ENCODE data around the gene IFT43. TPM values are rescaled to one million over a fixed set of nuclear protein-coding genes. Genes with fewer than 3 reads are reported as not detected.

IFT43 gene
- polyA plus RNA-seq, 1 experiment: 41.4 TPM

GRCh38 chr14:76097547-76097946 lies 112.0 kb downstream of the IFT43 start:
- Histone ChIP-seq H3K27me3 (ENCODE audit: control insufficient read depth, insufficient read depth, low read length) (peaks cover 20% of the 10 kb centered on the region), H3K27ac (ENCODE audit: low read depth, low read length) (no peak overlapping the region), H3K4me3 (ENCODE audit: low read depth, low read length) (no peak overlapping the region), H3K9me3 (ENCODE audit: control insufficient read depth, insufficient read depth, low read length) (no peaks in the 10 kb centered on the region; the same call in 1 of the 2 replicates)
- POLR2A ChIA-PET: no interaction called here
- DNase-seq (ENCODE audit: low read depth, low spot score): no peak
- CTCF ChIA-PET: no interaction called here
- TF ChIP-seq CTCF (IDR thresholded peaks at IDR 0.05; ENCODE audit: low read depth, low read length): no peak

- ChIA-PET CTCF (no interaction called here), POLR2A (no interaction called here)
- no peaks in the 10 kb centered on the region; the same call in 1 of the 2 replicates for H3K9me3 ChIP-seq (ENCODE audit: control insufficient read depth, insufficient read depth, low read length)
- DNase-seq (ENCODE audit: low read depth, low spot score): no peak
- no peak overlapping the region for H3K27ac ChIP-seq (ENCODE audit: low read depth, low read length)
- no peak for TF ChIP-seq CTCF (IDR thresholded peaks at IDR 0.05; ENCODE audit: low read depth, low read length)
- H3K4me3 ChIP-seq (ENCODE audit: low read depth, low read length): no peak overlapping the region
- H3K27me3 ChIP-seq (ENCODE audit: control insufficient read depth, insufficient read depth, low read length): peaks cover 20% of the 10 kb centered on the region
Observed at GRCh38 chr14:76098047-76098446, 112.5 kb downstream of the IFT43 start.

GRCh38 chr14:76098916-76099675 lies 113.5 kb downstream of the IFT43 start:
- Histone ChIP-seq H3K27ac (ENCODE audit: low read depth, low read length) (no peak overlapping the region), H3K9me3 (ENCODE audit: control insufficient read depth, insufficient read depth, low read length) (no peaks in the 10 kb centered on the region; the same call in 1 of the 2 replicates), H3K4me3 (ENCODE audit: low read depth, low read length) (no peak overlapping the region), H3K27me3 (ENCODE audit: control insufficient read depth, insufficient read depth, low read length) (peaks cover 20% of the 10 kb centered on the region)
- ChIA-PET CTCF (no interaction called here), POLR2A (no interaction called here)
- DNase-seq (ENCODE audit: low read depth, low spot score): no peak
- TF ChIP-seq CTCF (IDR thresholded peaks at IDR 0.05; ENCODE audit: low read depth, low read length): no peak

GRCh38 chr14:76100236-76100635 lies 114.7 kb downstream of the IFT43 start:
- ChIA-PET CTCF (no interaction called here), POLR2A (interaction anchor here (0.6 kb wide), 2 partner anchors 19 to 224 kb away, joined by 4 to 10 read pairs; no protein-coding TSS in a partner anchor)

More at GRCh38 chr14:76100236-76100635, 114.7 kb downstream of the IFT43 start:
- H3K27me3 ChIP-seq (ENCODE audit: control insufficient read depth, insufficient read depth, low read length): peaks cover 19% of the 10 kb centered on the region
- H3K27ac ChIP-seq (ENCODE audit: low read depth, low read length): no peak overlapping the region
- no peaks in the 10 kb centered on the region; the same call in 1 of the 2 replicates for H3K9me3 ChIP-seq (ENCODE audit: control insufficient read depth, insufficient read depth, low read length)
- DNase-seq (ENCODE audit: low read depth, low spot score): no peak
- no peak for TF ChIP-seq CTCF (IDR thresholded peaks at IDR 0.05; ENCODE audit: low read depth, low read length)
- H3K4me3 ChIP-seq (ENCODE audit: low read depth, low read length): no peak overlapping the region

All from AG04450 (cell line).